Stomach (tissue), 4 donors: ENCODE measurements around the gene MGME1.

Source experiments
- CTCF ChIP-seq, 7 experiments: fragments of 450-650 bp in 4 of 7; fragments of 200-600 bp in 3 of 7; sonication (generic) in 3 of 7; IDR thresholded peaks; one replicate each; pipeline ENCODE4 v1.5.1; 2016 to 2019; ENCODE audit warnings: antibody characterized with exemption in 7 of 7, control low read depth in 2 of 7, mild to moderate bottlenecking in 1 of 7
- EP300 ChIP-seq: sonication (generic); formaldehyde crosslinking; IDR thresholded peaks from one replicate; pipeline ENCODE4 v1.6.1; 2017; ENCODE audit warnings: antibody characterized with exemption
- POLR2A ChIP-seq, 4 donors: fragments of 450-650 bp; IDR thresholded peaks; one replicate each; pipeline ENCODE4 v1.6.1; 2016; ENCODE audit warnings: antibody characterized with exemption in 4 of 4, control low read depth in 2 of 4, mild to moderate bottlenecking in 1 of 4, moderate library complexity in 1 of 4

DNA sequence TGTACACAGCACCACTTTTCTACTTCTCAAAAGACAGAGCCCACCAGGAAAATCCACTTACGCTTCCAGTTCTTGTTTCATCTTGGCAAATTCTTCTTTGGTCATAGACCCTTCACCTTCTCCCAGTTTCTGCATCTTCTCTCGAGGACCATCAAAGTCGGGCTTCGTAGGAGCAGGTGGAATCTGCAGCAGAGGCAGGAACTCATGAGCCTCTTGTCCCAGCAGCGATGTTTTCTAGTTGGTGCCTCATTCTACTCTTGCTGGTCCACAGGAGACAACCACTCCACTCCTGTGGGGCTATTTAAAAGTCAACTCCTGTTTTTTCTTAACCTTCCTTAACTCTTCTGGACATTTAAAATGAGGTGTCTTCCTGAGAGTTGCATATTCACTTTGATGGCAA, 14.9 kb upstream of the MGME1 start:
- TF ChIP-seq POLR2A (IDR thresholded peaks at IDR 0.05) = no peak
- no peak for TF ChIP-seq EP300
- TF ChIP-seq CTCF (IDR thresholded peaks at IDR 0.05) = no peak
